Measurements from ENCODE around the gene HDAC11.
A peak's percentile ranks its signal among the peaks of the same experiment; 100 is the strongest.
"Not testable (repeated sequence)": the region's sequence is repeated elsewhere in the genome, so short reads cannot be mapped to it uniquely, and the experiment has no call there.

Gene HDAC11

DNA sequence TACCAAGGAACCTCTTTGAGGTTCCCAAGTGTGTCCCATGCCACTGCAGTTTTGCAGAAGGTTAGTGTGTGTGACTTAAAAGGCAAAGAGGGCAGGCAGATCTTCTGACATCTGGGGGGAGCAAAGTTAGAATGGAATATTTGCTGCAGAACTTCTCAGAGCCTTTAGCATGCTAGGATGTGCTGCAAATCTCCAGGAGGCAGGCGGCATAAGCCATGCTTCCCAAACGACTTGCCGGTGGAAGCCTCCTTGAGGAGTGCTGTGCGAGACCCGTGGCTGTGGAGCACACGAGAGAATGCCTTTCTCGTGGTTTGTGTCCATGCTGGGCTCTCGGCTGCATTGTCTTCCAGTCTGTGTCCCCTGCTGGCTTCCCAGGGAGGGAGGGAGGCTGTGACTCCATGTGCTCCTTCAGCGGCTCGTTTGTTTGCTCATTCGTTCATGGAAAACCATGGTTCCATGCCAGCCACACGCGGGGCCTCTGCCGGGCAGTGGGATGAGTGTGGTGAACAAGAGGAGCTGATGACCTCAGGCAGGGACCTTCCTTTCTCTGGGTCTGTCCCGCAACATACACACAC lies 13.8 kb downstream of the HDAC11 start:
- no peak for DNase-seq

DNA sequence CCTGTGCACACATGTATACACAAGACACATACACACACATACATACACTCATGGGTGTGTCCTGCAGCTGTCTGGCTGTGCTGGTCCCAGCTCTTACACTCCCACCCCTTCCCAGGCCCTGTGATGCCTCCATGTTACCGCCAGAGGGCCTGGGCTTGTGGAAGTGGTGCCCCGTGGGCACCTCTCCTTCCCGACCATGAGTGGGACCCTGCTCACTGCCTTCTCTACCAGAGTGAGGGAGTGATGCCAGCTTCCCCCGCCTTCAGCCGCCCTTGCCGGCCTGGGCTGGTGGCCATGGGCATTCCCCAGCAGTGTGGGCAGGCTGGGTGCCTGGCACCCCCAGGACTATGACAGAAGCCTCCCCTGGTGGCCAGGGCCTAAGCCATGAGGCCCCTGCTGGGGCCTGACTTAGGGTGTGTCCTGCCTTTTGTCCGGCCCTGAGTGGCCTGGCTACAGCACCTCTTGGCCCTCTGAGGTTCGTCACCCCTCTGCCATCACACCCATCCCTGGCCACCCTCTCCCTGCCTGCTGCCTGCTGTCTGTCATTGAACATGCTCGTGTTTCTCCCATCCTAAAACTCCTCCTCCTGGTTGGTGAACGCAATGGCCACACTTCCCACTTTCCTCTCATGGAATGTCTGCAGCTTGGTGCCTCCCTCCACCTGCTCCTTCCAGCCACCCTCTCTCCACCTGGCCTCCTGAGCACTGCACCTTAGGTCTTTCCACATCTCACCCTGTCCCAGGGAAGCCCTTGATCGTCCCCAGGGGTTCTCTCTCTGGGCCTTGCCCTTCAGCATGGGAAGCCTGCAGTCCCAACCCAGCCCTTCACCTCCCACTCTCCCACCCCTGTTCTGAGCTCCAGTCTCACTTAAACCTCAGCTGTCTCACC lies 14.6 kb downstream of the HDAC11 start:
- no peak for DNase-seq

DNA sequence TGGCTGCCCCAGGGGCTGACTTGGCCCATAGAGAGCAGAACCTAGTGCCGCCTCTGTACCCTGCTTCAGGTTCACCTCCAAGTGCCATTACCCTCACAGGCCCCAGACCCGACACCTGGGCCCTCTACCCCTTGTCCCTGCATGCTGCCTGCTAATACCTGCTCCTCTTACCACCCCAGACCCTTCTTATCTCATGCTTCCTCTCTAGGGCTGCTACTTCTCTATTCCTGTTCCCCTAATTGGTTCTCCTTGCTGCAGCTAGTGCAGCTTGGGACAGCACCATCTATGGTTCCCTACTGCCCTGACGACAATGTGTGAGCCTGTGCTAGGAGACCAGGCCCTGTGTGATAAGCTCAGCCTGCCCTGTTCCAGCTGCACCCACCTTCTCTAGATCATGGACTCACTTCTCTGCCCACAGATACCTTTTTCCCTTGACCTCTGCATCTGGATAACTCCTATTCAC lies 15.3 kb downstream of the HDAC11 start:
- DNase-seq = no peak

DNA sequence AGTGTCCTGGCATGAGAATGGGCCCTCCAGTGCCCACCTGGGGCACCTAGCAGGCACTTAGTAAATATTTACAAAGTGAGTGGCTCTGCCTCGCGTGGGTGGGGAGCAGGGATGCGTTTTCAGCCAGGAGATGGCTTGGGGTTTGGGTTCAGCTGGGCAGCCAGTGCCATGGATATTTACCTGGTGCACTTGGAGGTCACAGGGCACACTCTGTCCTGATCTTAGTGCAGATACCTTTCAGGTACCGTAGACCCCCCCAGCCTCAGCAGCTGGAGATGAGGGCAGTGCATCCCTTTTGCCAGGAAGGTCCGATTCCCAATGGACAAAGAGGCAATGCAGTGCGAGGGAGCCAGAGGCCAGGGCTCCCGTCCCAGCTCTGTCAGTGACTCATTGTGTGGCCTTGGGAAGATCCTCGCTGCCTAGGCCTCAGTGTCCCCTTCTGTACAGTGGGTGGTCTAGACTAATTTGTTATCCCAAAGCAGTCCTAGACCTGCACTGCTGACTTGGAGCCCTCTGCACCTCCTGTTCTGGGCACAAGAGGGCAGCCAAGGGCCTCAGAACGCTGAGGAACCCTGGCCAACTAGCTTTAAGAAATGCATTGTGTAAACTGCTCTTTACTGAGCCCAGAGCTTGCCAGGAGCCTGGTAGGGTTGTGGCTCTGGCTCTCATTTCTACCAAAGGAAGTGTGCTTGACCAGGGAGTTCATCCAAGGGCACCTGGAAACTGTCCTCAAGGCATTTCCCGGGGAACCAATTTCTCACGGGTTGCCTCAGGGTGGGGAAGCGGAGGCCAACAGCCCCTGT lies 16.0 kb downstream of the HDAC11 start:
- DNase-seq = peak; percentile 77

DNA sequence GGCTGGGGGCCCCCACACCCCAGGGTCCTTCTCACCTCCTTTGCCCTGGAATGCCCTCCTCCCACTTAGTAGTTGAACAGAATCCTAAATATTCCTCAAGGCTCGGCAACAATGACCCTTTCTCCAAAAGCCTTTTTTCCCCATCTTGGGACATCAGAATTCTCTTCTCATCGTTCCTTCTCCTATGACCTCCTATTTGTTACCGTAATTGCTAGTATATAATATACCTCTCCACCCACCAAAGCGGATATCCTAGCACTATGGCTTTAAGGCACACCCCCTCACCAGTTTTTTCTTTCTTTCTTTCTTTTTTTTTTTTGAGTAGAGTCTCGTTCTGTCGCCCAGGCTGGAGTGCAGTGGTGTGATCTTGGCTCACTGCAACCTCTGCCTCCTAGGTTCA lies 16.8 kb downstream of the HDAC11 start:
- no peak for DNase-seq

DNA sequence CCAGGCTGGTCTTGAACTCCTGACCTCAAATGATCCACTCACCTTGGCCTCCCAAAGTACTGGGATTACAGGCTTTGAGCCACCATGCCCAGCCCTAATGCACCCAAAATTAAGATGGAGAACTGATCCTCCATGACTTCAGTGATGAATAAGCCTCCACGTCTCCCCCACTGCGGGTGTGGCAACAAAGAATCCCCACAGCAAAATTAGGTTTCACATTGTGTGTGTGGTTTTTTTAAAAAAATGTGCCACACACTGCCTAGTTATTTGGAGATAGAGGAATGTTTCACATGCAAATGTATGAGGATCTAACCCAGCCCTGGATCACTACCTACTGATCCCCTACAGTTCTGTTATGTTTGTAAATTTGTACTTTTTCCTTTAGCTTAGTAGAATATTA lies 17.3 kb downstream of the HDAC11 start:
- no peak for DNase-seq

DNA sequence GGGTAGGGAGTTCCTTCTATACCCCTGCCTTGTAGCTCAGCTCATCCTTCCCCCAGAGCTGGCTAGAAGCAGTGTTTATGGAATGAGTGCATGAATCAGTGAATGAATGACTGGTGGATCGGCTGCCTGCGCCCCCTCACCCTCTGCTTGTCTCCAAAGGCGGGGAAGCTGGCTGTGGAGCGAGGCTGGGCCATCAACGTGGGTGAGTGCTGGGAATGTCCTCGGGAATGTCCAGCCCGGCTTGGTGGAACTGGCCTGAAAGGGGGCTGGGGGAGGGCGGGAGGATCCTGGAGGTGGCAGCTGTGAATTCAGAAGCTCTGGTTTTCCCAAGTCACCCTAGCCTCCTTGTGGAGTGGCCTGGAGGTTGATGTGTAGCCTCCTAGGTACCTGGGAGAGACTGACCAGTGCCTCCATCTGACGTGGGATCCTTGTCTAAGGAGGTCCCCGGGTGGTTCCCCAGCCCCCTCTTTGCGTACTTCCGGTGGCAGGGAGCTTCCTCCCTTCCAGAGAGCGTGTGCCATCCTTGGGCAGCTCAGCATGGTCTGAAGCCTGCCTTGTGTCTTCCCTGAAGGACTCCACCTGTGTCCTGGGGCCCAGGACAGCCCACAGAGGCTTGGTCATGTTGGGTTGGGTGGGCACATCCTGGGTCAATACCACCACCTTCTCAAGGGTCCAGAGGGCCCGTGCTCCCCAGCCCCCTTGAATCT lies 18.4 kb downstream of the HDAC11 start:
- no peak for DNase-seq

DNA sequence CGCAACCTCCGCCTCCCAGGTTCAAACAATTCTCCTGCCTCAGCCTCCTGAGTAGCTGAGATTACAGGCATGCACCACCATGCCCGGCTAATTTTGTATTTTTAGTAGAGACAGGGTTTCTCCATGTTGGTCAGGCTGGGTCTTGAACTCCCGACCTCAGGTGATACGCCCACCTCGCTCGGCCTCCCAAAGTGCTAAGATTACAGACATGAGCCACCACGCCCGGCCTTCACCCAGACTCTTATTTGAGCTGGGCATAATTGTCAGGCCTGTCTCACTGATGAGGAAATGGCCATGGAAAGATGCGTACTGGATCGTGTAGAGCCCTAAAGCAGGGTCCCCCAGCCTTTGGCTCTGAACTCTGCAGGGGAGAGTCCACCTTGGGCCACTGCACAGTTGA lies 19.1 kb downstream of the HDAC11 start:
- not testable (repeated sequence) for DNase-seq

DNA sequence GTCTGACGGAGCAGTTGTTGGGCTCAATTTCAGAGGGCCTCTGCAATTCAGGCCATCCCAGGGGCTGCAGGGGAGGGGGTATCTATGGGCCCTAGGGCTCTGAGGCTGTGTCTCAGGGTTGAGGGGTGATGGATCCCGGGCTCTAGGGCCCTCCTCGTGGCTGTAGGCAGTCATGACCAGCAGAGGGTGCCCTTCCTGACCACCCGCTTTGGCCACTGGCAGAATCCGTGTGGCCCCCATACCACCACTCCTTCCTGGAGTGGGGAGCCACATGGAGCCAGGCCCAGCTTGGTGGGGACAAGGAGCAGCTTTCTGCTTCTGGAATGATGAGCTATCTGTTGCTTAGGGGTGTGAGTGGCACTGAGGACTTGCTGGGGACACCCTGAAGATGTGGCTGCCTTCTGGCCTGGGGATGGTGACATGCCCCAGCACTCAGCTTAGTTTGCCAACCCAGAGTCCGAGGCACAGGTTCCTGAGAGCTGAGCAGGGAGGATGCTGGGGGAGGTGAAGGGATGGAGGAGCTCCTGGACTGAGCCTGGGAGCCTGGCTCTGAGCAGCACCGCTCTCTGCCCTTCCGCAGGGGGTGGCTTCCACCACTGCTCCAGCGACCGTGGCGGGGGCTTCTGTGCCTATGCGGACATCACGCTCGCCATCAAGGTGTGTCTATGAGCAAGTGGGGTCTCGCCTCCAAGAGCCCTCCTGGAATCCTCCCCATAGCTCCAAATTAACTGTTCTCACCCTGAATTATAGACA lies 20.2 kb downstream of the HDAC11 start:
- no peak for DNase-seq

DNA sequence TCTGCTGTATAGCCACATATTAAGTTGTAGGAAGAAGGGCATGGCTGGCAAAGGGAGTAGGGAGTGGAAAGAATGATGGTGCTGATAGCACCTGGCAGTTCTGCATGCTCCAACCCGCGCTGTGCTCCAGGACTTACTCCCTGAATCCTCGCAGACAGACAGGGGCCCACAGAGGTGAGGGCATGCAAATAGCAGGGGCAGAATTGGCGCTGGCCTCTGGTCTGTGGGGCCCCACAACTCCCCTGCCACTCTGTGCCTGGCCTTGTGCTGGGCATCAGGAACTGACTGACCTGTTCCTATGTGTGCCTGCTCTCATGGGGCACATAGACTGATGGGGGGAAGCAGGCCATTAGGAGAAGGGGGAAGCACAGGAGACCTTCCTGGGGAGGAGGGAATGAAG lies 20.9 kb downstream of the HDAC11 start:
- DNase-seq = no peak

DNA sequence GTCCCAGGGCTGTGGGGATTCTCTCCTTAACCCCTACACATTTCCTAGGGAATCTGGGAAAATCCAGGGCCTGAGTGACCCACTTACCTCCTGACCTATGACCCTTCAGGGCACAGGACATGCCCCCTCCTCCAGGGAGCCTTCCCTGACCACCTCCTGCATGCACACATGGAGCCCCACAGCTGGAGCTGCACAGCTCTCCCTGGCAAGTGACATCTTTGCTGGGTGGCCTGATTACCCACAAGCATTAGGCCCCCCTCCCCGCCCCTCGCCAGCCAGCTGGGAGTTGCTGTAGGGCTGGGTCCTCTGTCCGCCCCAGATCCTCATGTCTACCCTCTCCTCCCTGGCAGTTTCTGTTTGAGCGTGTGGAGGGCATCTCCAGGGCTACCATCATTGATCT lies 21.4 kb downstream of the HDAC11 start:
- DNase-seq = no peak

DNA sequence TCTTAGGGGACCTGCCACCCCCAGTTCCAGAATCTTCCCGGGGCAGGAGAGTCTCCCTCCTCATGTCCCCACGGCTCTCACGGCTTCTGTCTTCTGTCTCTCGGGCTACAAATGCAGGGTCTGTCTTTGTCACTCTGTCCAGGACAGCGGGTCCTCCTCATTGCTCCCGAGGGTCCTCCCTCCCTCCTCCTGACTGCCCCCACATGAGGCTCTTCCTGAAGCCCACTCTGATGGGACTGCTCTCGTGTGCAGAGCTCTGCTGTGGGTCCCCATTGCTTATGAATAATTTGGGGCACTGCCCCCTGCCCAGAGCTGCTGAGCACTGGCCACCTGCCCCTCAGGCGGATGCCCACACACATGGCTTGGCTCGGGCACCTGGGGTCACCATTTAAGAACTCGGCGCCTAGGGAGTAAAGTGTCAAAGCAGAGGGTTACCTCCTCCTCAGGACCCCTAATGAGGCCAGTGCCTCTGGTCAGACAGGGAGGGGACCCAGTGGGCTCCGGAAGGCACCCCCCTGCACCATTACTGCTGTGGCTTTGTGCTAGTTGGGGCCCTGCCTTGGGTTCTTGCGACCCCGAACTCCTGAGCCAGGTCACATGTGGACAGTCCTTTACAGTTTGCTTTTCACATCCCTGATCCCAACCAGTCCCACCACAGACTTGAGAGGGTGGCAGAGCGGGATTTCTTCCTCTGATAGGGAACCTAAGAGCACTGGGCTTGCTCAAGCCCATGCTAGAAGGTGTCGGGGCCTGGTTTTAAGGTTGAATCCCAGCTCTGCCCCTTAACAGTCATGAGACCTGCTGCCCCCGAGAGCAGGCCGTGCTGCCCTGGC lies 22.1 kb downstream of the HDAC11 start:
- no peak for DNase-seq

DNA sequence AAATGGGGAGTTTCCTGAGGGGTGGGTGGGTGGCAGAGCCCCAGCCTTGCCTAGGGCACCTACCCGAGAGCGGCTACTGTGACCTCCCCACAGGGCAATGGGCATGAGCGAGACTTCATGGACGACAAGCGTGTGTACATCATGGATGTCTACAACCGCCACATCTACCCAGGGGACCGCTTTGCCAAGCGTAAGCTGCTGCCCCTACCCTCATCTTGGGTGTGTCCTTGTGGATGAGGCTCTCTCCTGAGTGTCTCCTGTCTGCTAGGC lies 22.6 kb downstream of the HDAC11 start:
- DNase-seq = no peak

DNA sequence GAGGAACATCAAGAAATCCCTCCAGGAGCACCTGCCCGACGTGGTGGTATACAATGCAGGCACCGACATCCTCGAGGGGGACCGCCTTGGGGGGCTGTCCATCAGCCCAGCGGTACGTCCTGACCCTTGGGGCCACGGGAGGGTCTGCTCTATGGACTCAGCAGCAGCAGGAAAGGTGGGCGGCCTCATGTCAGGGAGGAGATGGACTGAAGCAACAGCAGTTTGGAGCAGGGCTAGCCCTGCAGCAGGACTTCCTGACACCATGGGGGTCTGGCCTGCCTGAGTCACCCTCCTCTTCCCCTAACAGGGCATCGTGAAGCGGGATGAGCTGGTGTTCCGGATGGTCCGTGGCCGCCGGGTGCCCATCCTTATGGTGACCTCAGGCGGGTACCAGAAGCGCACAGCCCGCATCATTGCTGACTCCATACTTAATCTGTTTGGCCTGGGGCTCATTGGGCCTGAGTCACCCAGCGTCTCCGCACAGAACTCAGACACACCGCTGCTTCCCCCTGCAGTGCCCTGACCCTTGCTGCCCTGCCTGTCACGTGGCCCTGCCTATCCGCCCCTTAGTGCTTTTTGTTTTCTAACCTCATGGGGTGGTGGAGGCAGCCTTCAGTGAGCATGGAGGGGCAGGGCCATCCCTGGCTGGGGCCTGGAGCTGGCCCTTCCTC lies 24.2 kb downstream of the HDAC11 start:
- DNase-seq = no peak

DNA sequence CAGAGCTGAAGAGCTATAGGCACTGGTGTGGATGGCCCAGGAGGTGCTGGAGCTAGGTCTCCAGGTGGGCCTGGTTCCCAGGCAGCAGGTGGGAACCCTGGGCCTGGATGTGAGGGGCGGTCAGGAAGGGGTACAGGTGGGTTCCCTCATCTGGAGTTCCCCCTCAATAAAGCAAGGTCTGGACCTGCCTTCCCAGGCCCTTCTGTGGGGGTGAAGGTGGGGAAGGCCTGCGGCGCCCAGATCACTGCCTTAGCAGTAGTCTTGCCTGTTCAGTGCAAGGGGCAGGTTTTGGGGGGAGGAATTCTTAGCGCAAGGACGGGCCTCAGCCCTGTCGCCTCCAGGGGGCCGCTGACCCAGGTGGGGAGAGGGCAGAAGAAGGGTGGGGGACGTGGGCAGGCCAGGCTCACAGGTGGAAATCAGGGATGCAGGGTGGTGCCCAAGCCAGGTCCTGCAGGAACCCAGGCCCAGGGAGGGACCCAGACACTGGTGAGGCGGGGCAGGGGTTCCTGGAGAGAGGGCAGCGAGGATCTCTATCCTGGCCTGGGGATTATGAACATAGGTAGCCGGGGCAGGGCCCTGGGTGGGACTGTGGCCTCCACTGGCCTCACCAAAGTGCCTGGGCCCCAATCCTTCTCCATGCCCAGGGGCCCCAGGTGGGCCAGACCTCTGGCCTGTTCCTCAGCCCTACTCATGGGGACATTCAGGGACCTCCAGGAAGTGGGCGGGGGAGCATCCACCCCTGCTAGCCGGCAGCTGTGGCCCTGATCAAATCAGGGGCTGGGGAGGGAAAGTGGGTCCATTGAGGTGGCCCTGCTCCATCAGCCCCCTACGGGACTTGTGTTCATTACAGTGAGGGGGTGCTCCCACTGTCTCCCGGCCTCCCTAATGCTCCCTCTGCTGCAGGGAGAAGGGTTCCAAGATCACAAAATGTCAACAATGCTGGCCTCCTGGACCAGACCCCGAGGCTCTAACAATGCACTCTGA lies 25.3 kb downstream of the HDAC11 start:
- no peak for DNase-seq

DNA sequence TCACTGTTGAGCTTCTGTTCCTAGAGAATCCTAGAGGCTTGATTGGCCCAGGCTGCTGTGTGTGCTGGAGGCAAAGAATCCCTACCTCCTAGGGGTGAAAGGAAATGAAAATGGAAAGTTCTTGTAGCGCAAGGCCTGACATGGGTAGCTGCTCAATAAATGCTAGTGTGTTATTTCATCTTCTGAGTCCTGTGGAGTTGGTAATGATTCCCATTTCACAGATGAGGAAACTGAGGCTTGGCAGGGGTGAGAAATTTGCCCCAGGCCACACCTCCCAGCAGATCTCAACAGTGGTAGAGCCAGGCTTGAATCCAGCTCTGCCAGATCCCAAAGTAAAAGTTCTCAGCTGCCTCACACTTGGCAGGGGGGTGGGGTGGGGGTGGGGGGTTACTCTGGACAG lies 26.1 kb downstream of the HDAC11 start:
- no peak for DNase-seq

DNA sequence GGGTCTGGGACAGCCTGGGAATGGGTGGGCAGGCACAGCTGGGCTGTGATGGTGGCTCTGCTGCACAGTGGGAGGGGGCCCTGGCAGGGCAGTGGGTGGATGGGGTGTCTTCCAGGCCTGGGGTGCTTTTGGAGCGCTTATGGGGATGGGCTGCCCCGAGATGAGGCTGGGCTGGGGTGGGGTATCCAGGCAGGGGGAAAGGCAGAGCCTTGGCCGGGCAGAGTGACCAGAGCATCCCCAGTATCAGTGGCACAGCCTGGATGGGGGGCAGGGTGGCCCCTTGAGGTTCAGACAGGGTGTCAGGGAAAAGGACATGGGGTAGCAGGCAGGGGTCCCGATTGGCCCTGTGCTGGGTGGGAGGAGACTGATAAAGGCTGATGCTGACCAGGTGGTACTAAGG lies 26.6 kb downstream of the HDAC11 start:
- no peak for DNase-seq

DNA sequence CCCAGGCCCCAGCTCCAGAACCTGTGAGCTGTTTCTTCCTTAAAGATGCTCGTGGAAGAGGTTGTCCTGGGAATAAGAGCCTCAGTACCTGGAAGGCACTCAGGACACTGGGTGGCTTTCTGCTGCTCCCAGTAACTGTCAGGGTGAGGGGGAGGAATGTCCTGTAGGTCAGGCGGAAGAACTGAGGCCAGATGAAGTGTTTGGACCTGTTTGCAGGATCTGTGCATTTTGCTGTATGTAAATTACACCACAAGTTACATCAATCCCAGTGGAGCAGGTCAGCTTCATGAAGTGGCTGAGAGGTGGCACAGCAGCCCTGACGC lies 27.1 kb downstream of the HDAC11 start:
- DNase-seq = no peak

DNA sequence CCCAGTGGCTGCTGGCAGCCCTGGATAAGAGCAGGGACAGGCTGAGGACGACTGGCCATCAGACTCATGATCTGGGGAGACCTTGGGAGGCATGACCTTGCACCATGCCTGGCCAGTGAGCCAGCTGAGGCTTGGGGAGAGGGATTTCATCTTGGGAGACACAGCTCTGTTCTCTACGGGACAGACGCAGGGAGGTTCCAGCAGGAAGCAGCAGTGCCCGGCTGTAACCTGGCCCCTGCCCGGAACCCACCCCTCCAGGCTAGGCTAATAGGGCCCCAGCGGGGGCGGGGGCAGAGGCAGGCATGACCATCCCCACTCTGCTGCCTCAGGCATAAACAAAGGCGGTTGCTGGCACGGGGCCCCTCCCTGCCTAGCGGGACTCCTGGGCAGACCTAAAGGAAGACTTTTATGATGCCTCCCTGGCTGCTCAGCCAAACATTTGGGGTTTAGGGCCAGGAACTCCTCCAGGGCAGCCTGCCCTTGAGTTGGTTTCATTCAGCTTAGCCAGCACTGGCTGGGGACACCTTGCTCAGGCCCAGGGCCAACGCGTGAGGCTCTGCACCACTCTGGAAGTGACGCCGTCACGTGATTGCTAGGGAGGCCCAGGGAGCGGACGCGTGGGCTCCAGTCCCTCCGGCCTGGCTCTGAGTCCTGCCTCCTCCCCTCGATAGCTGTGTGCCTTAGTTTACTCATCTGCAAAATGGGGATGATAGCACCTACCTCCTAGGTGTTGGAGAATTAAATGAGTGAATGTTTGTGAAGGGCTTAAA lies 27.6 kb downstream of the HDAC11 start:
- DNase-seq = no peak
